DND-41 (cell line): Measurements from ENCODE around the gene GPANK1.

Source experiments
- ATAC-seq: fragments of 200-7000 bp; cut with Tn5 transposase; 3 replicates; pipeline ENCODE4 v1.9.1; 2021; ENCODE audit warnings: low read depth; ENCODE audit not compliant: insufficient read depth
- DNase-seq: peaks from one replicate; pipeline ENCODE4 v3.0.0-alpha.2; 2020
- H2AFZ ChIP-seq: 2 replicates; pipeline ENCODE4 v1.6.0; 2012; ENCODE audit warnings: low read depth, low read length
- H3K27ac ChIP-seq: 2 replicates; pipeline ENCODE4 v1.5.1; 2012; ENCODE audit warnings: low read length, inconsistent platforms
- H3K27me3 ChIP-seq: fragments of 200-600 bp; sonication (generic); 2 replicates; pipeline ENCODE4 v1.6.0; 2012; ENCODE audit warnings: low read length, mild to moderate bottlenecking, inconsistent platforms; ENCODE audit not compliant: insufficient read depth, poor library complexity
- H3K36me3 ChIP-seq: 2 replicates; pipeline ENCODE4 v1.5.1; 2012; ENCODE audit warnings: low read length, inconsistent platforms; ENCODE audit not compliant: insufficient read depth
- H3K4me1 ChIP-seq: 2 replicates; pipeline ENCODE4 v1.5.1; 2012; ENCODE audit warnings: mild to moderate bottlenecking, low read length; ENCODE audit not compliant: insufficient read depth
- H3K4me2 ChIP-seq: 2 replicates; pipeline ENCODE4 v1.6.0; 2012; ENCODE audit warnings: mild to moderate bottlenecking, moderate library complexity, low read length, inconsistent platforms; ENCODE audit not compliant: insufficient read depth
- H3K4me3 ChIP-seq, 2 experiments: fragments of 200-600 bp in 1 of 2; shearing (Covaris generic) in 1 of 2; 2 replicates each; pipeline ENCODE4 v1.5.1; 2012 to 2016; ENCODE audit warnings: inconsistent platforms in 2 of 2, low read length in 2 of 2, mild to moderate bottlenecking in 2 of 2, low read depth in 1 of 2, moderate library complexity in 1 of 2
- H3K79me2 ChIP-seq: 2 replicates; pipeline ENCODE4 v1.6.0; 2012; ENCODE audit warnings: low read length, inconsistent platforms; ENCODE audit not compliant: insufficient read depth
- H3K9ac ChIP-seq: 2 replicates; pipeline ENCODE4 v1.6.0; 2012; ENCODE audit warnings: low read depth, mild to moderate bottlenecking, inconsistent platforms, low read length, moderate library complexity
- H3K9me3 ChIP-seq: 2 replicates; pipeline ENCODE4 v1.5.1; 2012; ENCODE audit warnings: low read length, moderate library complexity, mild to moderate bottlenecking, inconsistent platforms; ENCODE audit not compliant: insufficient read depth, severe bottlenecking
- H4K20me1 ChIP-seq: 2 replicates; pipeline ENCODE4 v1.6.0; 2012; ENCODE audit warnings: low read length; ENCODE audit not compliant: insufficient read depth
- CTCF ChIP-seq: IDR thresholded peaks from 2 replicates; pipeline ENCODE4 v1.5.1; 2012; ENCODE audit warnings: borderline replicate concordance, low read length, moderate library complexity, mild to moderate bottlenecking; ENCODE audit not compliant: poor library complexity, severe bottlenecking; ENCODE audit errors: extremely low read depth
- EZH2 ChIP-seq: IDR thresholded peaks from 3 replicates; pipeline ENCODE4 v1.6.1; 2012; ENCODE audit warnings: borderline replicate concordance, low read depth, mild to moderate bottlenecking, moderate library complexity, low read length, inconsistent platforms; ENCODE audit not compliant: severe bottlenecking

The GPANK1 gene

GRCh38 chr6:31692886-31693285 is 28.1 kb upstream of the GPANK1 start:
- Histone ChIP-seq H3K4me1 (no peaks in the 10 kb centered on the region), H3K79me2 (peaks cover 2% of the 10 kb centered on the region; the same call in 1 of the 2 replicates), H3K9ac (no peak overlapping the region), H3K27me3 (no peaks in the 10 kb centered on the region), H3K4me2 (no peak overlapping the region), H3K4me3 (no peak overlapping the region), H4K20me1 (0 out of 2 replicates have a peak, but pooled peaks cover 4% of the 10 kb centered on the region), H3K27ac (no peak overlapping the region), H3K36me3 (peaks cover 91% of the 10 kb centered on the region), H3K9me3 (no peaks in the 10 kb centered on the region), H2AFZ (no peak overlapping the region)
- ATAC-seq (no peak), DNase-seq (no peak)
- TF ChIP-seq EZH2 (no peak), CTCF (no peak)

- 0 out of 2 replicates have a peak, but pooled peaks cover 4% of the 10 kb centered on the region for H4K20me1 ChIP-seq
- no peak overlapping the region for H2AFZ ChIP-seq
- H3K36me3 ChIP-seq, result peaks cover 91% of the 10 kb centered on the region
- H3K4me2 ChIP-seq, result no peak overlapping the region
- DNase-seq (no peak), ATAC-seq (no peak)
- no peak overlapping the region for H3K27ac ChIP-seq
- no peaks in the 10 kb centered on the region; the same call in 1 of the 2 replicates for H3K79me2 ChIP-seq
- H3K27me3 ChIP-seq, result no peaks in the 10 kb centered on the region
- H3K4me3 ChIP-seq, result no peak overlapping the region
- no peaks in the 10 kb centered on the region for H3K9me3 ChIP-seq
- TF ChIP-seq CTCF (no peak), EZH2 (no peak)
- H3K4me1 ChIP-seq, result no peaks in the 10 kb centered on the region
- H3K9ac ChIP-seq, result no peak overlapping the region
These were observed 27.6 kb upstream of the GPANK1 start for GRCh38 chr6:31692353-31692752.

GRCh38 chr6:31691564-31692108 is 26.8 kb upstream of the GPANK1 start:
- Histone ChIP-seq H3K27ac (no peak overlapping the region), H3K4me3 (no peak overlapping the region), H3K4me2 (no peak overlapping the region), H4K20me1 (0 out of 2 replicates have a peak, but pooled peaks cover 4% of the 10 kb centered on the region), H3K9ac (no peak overlapping the region), H2AFZ (no peak overlapping the region), H3K79me2 (no peaks in the 10 kb centered on the region), H3K36me3 (peaks cover 90% of the 10 kb centered on the region), H3K27me3 (no peaks in the 10 kb centered on the region), H3K4me1 (no peaks in the 10 kb centered on the region), H3K9me3 (no peaks in the 10 kb centered on the region)
- DNase-seq (no peak), ATAC-seq (no peak)
- no peak for TF ChIP-seq CTCF
- TF ChIP-seq EZH2, result no peak
